ENCODE data around the gene TMEM116.

The TMEM116 gene

GRCh38 chr12:112031472-112031871 lies 18.5 kb upstream of the TMEM116 start:
- H3K36me3 ChIP-seq (ENCODE audit: control insufficient read depth, low read length), result peaks cover 72% of the 10 kb centered on the region
- peaks cover 13% of the 10 kb centered on the region for H3K4me1 ChIP-seq (ENCODE audit: control insufficient read depth, low read length)
- H3K9me2 ChIP-seq (replicated peaks; ENCODE audit: control insufficient read depth, low read length), result no peaks in the 10 kb centered on the region
- H3K4me2 ChIP-seq (ENCODE audit: low read length), result no peak overlapping the region
- no peak overlapping the region for H3K4me3 ChIP-seq (ENCODE audit: low read length)
- TF ChIP-seq EZH2phosphoT487 (IDR thresholded peaks at IDR 0.05; ENCODE audit: borderline replicate concordance, low read length), result no peak
- TF ChIP-seq, protein P1, sequence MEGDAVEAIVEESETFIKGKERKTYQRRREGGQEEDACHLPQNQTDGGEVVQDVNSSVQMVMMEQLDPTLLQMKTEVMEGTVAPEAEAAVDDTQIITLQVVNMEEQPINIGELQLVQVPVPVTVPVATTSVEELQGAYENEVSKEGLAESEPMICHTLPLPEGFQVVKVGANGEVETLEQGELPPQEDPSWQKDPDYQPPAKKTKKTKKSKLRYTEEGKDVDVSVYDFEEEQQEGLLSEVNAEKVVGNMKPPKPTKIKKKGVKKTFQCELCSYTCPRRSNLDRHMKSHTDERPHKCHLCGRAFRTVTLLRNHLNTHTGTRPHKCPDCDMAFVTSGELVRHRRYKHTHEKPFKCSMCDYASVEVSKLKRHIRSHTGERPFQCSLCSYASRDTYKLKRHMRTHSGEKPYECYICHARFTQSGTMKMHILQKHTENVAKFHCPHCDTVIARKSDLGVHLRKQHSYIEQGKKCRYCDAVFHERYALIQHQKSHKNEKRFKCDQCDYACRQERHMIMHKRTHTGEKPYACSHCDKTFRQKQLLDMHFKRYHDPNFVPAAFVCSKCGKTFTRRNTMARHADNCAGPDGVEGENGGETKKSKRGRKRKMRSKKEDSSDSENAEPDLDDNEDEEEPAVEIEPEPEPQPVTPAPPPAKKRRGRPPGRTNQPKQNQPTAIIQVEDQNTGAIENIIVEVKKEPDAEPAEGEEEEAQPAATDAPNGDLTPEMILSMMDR (IDR thresholded peaks at IDR 0.05; ENCODE audit: low read depth, low read length, poor library complexity, severe bottlenecking), result no peak
- H3F3A ChIP-seq (ENCODE audit: control insufficient read depth, insufficient read depth), result peaks cover 40% of the 10 kb centered on the region
- H3K27ac ChIP-seq (ENCODE audit: low read depth, low read length), result no peak overlapping the region
- peaks cover under 1% of the 10 kb centered on the region; the same call in 1 of the 2 replicates for H3K79me2 ChIP-seq (ENCODE audit: control insufficient read depth, low read length)
- H3K9me3 ChIP-seq (ENCODE audit: control insufficient read depth, insufficient read depth, low read length), result no peaks in the 10 kb centered on the region
- H4K20me1 ChIP-seq (ENCODE audit: control insufficient read depth, insufficient read depth, low read depth, low read length), result no peaks in the 10 kb centered on the region
- no peaks in the 10 kb centered on the region for H3K27me3 ChIP-seq (ENCODE audit: control insufficient read depth, low read length)

DNA sequence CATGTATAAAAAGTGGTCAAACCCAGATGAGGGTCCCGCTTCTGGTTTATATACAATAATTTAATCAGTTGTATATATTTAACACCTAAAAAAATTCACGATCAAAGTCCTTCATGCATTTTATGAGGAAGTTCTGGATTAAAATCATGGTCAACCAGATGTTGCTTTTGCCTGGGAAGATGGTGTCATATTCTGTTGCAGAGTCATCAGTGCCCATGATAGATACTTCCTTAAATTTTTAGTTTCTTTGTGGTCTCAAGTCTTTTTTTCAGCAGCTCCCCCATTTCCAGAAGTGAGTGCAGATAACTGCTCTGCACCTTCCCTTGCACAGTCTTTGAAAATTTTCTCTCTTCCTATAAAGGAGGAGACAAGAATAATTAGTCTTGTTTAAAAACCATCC lies 16.3 kb upstream of the TMEM116 start:
- H3K4me2 ChIP-seq (ENCODE audit: low read length), result no peak overlapping the region
- H3K4me3 ChIP-seq (ENCODE audit: low read length), result no peak overlapping the region
- H3K27me3 ChIP-seq (ENCODE audit: control insufficient read depth, low read length), result no peaks in the 10 kb centered on the region
- H3K9me2 ChIP-seq (replicated peaks; ENCODE audit: control insufficient read depth, low read length), result no peaks in the 10 kb centered on the region
- peaks cover 29% of the 10 kb centered on the region for H3K4me1 ChIP-seq (ENCODE audit: control insufficient read depth, low read length)
- peaks cover 17% of the 10 kb centered on the region for H3K79me2 ChIP-seq (ENCODE audit: control insufficient read depth, low read length)
- TF ChIP-seq, protein P1 (IDR thresholded peaks at IDR 0.05; ENCODE audit: low read depth, low read length, poor library complexity, severe bottlenecking), result no peak
- TF ChIP-seq EZH2phosphoT487 (IDR thresholded peaks at IDR 0.05; ENCODE audit: borderline replicate concordance, low read length), result no peak
- H4K20me1 ChIP-seq (ENCODE audit: control insufficient read depth, insufficient read depth, low read depth, low read length), result peaks cover 4% of the 10 kb centered on the region; the same call in 1 of the 2 replicates
- H3K36me3 ChIP-seq (ENCODE audit: control insufficient read depth, low read length), result peaks cover 75% of the 10 kb centered on the region
- peaks cover 54% of the 10 kb centered on the region for H3F3A ChIP-seq (ENCODE audit: control insufficient read depth, insufficient read depth)
- no peaks in the 10 kb centered on the region for H3K9me3 ChIP-seq (ENCODE audit: control insufficient read depth, insufficient read depth, low read length)
- H3K27ac ChIP-seq (ENCODE audit: low read depth, low read length), result no peak overlapping the region

GRCh38 chr12:112025808-112026375 lies 12.9 kb upstream of the TMEM116 start:
- Histone ChIP-seq H3K79me2 (ENCODE audit: control insufficient read depth, low read length) (peaks cover 48% of the 10 kb centered on the region), H3K27ac (ENCODE audit: low read depth, low read length) (peak overlapping the region; percentile 74), H3K27me3 (ENCODE audit: control insufficient read depth, low read length) (no peaks in the 10 kb centered on the region), H3K4me1 (ENCODE audit: control insufficient read depth, low read length) (peaks cover 34% of the 10 kb centered on the region), H3K9me3 (ENCODE audit: control insufficient read depth, insufficient read depth, low read length) (no peaks in the 10 kb centered on the region), H3F3A (ENCODE audit: control insufficient read depth, insufficient read depth) (peaks cover 63% of the 10 kb centered on the region), H3K36me3 (ENCODE audit: control insufficient read depth, low read length) (peaks cover 77% of the 10 kb centered on the region), H3K4me3 (ENCODE audit: low read length) (peak overlapping the region; percentile 46), H4K20me1 (ENCODE audit: control insufficient read depth, insufficient read depth, low read depth, low read length) (peaks cover 14% of the 10 kb centered on the region; the same call in 1 of the 2 replicates), H3K4me2 (ENCODE audit: low read length) (peak overlapping the region; percentile 75), H3K9me2 (replicated peaks; ENCODE audit: control insufficient read depth, low read length) (no peaks in the 10 kb centered on the region)
- TF ChIP-seq, protein P1 (IDR thresholded peaks at IDR 0.05; ENCODE audit: low read depth, low read length, poor library complexity, severe bottlenecking), result no peak
- TF ChIP-seq EZH2phosphoT487 (IDR thresholded peaks at IDR 0.05; ENCODE audit: borderline replicate concordance, low read length), result no peak

Measured in DOHH2 (cell line).